Measurements from ENCODE around the gene QRICH1.
A peak's percentile ranks its signal among the peaks of the same experiment; 100 is the strongest.

QRICH1 gene

GRCh38 chr3:49017229-49017970 is 76.5 kb downstream of the QRICH1 start:
- TF ChIP-seq CTCF (IDR thresholded peaks at IDR 0.05; ENCODE audit: low read depth, low read length) = no peak
- peak overlapping the region; percentile 80 for H3K4me3 ChIP-seq (ENCODE audit: low read depth, low read length)

DNA sequence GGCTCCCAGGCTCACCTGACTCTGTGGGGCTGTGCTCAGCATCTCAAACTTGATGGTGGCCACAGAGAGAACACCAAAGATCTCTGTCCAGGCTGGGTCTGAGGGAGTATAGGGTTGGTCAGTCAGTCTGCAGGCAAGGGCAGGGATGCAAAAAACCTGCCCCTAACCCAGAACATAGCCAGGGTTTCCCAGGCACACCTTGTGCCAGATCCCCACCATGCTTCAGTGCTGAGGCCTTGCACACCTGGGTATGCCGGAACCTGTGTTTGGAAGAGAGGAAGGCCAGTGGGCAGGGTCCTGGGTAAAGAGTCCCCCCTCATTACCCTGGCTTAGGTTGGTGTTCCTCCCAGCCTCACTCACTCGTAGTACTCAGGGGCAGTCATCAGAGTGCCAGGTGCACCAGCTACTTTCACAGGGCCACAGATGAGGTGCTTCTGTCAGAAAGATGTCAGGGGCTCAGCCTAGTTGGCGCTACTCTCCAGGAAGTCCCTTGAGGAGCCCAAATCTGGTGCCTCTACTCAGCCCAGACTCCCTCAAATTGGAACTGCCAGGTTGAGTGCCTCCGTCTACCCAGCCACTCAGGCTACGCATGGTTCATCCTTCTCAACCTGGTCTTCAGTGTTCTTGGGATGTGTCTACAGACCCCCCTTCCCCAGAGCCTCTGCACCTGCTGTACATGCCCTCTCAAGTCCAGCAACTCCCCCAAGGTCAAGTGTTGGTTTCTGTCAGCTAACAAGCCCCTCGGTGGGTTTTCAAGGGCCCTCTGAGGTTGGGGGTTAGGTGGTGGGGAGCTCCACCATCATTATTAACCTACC is 77.2 kb downstream of the QRICH1 start:
- H3K4me3 ChIP-seq (ENCODE audit: low read depth, low read length) = no peak overlapping the region
- no peak for TF ChIP-seq CTCF (IDR thresholded peaks at IDR 0.05; ENCODE audit: low read depth, low read length)

DNA sequence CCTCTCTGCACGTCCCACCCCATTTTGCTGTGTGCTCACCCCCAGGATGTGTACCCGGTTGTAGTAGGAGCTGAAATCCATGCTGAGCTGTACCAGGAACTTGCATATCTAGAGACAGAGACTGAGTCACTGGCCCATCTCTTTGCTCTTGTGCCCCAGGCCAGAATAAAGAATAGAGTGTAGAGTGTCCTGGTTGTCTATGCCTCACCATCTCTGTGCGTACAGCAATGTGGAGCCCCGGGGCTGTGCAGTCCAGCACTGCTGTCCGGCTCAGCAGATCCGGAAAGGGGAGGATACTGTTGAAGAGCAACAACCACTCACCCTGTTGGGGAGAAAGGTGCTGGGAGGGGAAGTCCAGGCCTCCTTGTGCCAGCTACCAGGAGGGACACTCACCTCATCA is 78.1 kb downstream of the QRICH1 start:
- no peak overlapping the region for H3K4me3 ChIP-seq (ENCODE audit: low read depth, low read length)

DNA sequence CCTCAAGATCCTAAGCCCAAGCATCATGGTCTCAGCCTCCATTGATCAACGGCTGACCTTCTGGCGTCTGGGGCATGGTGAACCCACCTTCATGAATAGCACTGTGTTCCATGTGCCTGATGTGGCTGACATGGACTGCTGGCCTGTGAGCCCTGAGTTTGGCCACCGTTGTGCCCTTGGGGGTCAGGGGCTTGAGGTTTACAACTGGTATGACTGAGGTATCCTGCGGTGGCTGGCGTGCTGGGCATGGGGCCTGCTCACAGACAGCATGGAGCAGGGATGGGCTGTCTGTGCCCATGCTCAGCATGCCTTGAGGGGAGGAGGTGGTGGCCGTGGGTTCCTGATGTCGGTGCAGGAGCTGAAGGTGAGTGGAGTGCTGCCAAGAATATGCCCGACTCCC is 78.8 kb downstream of the QRICH1 start:
- no peak overlapping the region for H3K4me3 ChIP-seq (ENCODE audit: low read depth, low read length)
- no peak for TF ChIP-seq CTCF (IDR thresholded peaks at IDR 0.05; ENCODE audit: low read depth, low read length)

More for the DNA sequence above, 78.1 kb downstream of the QRICH1 start:
- no peak for TF ChIP-seq CTCF (IDR thresholded peaks at IDR 0.05; ENCODE audit: low read depth, low read length)

DNA sequence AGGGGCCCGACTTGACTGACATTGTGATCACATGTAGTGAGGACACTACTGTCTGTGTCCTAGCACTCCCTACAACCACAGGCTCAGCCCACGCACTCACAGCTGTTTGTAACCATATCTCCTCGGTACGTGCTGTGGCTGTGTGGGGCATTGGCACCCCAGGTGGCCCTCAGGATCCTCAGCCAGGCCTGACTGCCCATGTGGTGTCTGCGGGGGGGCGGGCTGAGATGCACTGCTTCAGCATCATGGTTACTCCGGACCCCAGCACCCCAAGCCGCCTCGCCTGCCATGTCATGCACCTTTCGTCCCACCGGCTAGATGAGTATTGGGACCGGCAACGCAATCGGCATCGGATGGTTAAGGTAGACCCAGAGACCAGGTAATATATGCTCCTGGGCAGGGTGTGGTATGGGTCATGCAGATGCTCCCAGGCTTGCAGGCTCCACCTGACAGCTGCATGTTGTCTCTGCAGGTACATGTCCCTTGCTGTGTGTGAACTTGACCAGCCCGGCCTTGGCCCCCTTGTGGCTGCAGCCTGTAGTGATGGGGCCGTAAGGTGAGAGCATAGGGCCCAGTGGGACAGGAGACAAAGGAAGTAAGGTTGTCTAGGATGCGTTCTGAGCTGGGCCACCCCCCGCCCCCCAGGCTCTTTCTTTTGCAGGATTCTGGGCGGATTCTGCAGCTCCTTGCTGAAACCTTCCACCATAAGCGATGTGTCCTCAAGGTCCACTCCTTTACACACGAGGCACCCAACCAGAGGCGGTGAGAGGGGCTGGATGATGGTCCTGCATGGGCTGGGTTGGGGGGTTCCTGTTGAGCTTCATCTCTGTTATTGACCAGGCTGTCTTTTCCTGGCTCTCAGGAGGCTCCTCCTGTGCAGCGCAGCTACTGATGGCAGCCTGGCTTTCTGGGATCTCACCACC is 79.9 kb downstream of the QRICH1 start:
- H3K4me3 ChIP-seq (ENCODE audit: low read depth, low read length) = no peak overlapping the region
- TF ChIP-seq CTCF (IDR thresholded peaks at IDR 0.05; ENCODE audit: low read depth, low read length) = peak; percentile 72

- no peak overlapping the region for H3K4me3 ChIP-seq (ENCODE audit: low read depth, low read length)
- TF ChIP-seq CTCF (IDR thresholded peaks at IDR 0.05; ENCODE audit: low read depth, low read length) = no peak
These were observed 80.6 kb downstream of the QRICH1 start for GRCh38 chr3:49013113-49013737.

Data from WI38 (cell line).